HepG2 (cell line): ENCODE data around the gene PRKN. TPM values are rescaled to one million over a fixed set of nuclear protein-coding genes. Genes with fewer than 3 reads are reported as not detected.

ENCODE experiments used
- ATAC-seq: fragments of 200-7000 bp; cut with Tn5 transposase; 3 replicates; pipeline ENCODE4 v1.9.1; 2020; ENCODE audit warnings: mild to moderate bottlenecking, moderate library complexity
- BruUV-seq: library from RNA; stranded (reverse); fragments of 400-500 nt; replicated peaks from 2 replicates; lab custom pipeline; 2021; lab: Mats Ljungman, UMichigan
- CTCF ChIA-PET: fragments of 300-600 bp; formaldehyde crosslinking; extraction: SDS; loops from one replicate; lab custom pipeline; 2021; ENCODE audit warnings: low total read pairs, inconsistent platforms, low intra/inter-chr PET ratio; lab: Yijun Ruan, JAX
- POLR2A ChIA-PET: fragments of 350-600 bp; sonication (Branson Sonifier 250); formaldehyde crosslinking; loops from one replicate; lab custom pipeline; 2020; ENCODE audit warnings: antibody characterized with exemption, inconsistent platforms; lab: Yijun Ruan, JAX
- DNase-seq: peaks from one replicate; pipeline ENCODE4 v3.0.0-alpha.2; 2015; ENCODE audit warnings: low spot score
- FAIRE-seq: peaks from 3 replicates; lab custom pipeline; 2011; peaks lifted over from hg19 to GRCh38; lab: Jason Lieb, UNC
- H2AFZ ChIP-seq: one replicate; pipeline ENCODE4 v1.6.1; 2011; ENCODE audit warnings: low read length, inconsistent platforms
- H3K27ac ChIP-seq: fragments of 300-600 bp; 3 replicates; pipeline ENCODE4 v1.8.0; 2011; ENCODE audit warnings: mixed run types, mild to moderate bottlenecking, mixed read lengths, low read length, inconsistent platforms; ENCODE audit not compliant: insufficient read depth; ENCODE audit errors: extremely low read length
- H3K27me3 ChIP-seq, 2 experiments: fragments of 200-600 bp in 1 of 2; 2 replicates in 1 of 2; 3 replicates in 1 of 2; pipeline versions ENCODE4 v1.6.0 to v1.8.0; 2011; ENCODE audit warnings: low read length in 2 of 2, mild to moderate bottlenecking in 2 of 2, moderate library complexity in 2 of 2, inconsistent platforms in 1 of 2; ENCODE audit not compliant: insufficient read depth in 2 of 2, control insufficient read depth in 1 of 2
- H3K36me3 ChIP-seq, 2 experiments: fragments of 200-600 bp in 1 of 2; replicated peaks in 1 of 2; 2 replicates in 1 of 2; 3 replicates in 1 of 2; pipeline versions ENCODE4 v1.5.1 to v1.8.0; 2011; ENCODE audit warnings: low read length in 2 of 2, inconsistent platforms in 1 of 2; ENCODE audit not compliant: insufficient read depth in 2 of 2, control insufficient read depth in 1 of 2
- H3K4me1 ChIP-seq: 2 replicates; pipeline ENCODE4 v1.5.1; 2012; ENCODE audit warnings: low read length, inconsistent platforms; ENCODE audit not compliant: insufficient read depth
- H3K4me2 ChIP-seq: 2 replicates; pipeline ENCODE4 v1.6.0; 2011; ENCODE audit warnings: low read depth, low read length, inconsistent platforms
- H3K4me3 ChIP-seq, 3 experiments: fragments of 200-600 bp in 1 of 3; sonication (generic), shearing (Covaris generic) in 1 of 3; replicated peaks in 1 of 3; 2 replicates each; pipeline ENCODE4 v1.5.1; 2011 to 2016; ENCODE audit warnings: low read length in 3 of 3, inconsistent platforms in 2 of 3, low read depth in 2 of 3, mild to moderate bottlenecking in 2 of 3, control low read depth in 1 of 3, mixed read lengths in 1 of 3; ENCODE audit not compliant: insufficient read depth in 1 of 3
- H3K79me2 ChIP-seq: one replicate; pipeline ENCODE4 v1.6.1; 2011; ENCODE audit warnings: low read length, inconsistent platforms; ENCODE audit not compliant: insufficient read depth
- H3K9ac ChIP-seq: 2 replicates; pipeline ENCODE4 v1.6.0; 2011; ENCODE audit warnings: mild to moderate bottlenecking, low read depth, low read length, inconsistent platforms; ENCODE audit not compliant: insufficient read depth
- H3K9me3 ChIP-seq: 2 replicates; pipeline ENCODE4 v1.5.1; 2012; ENCODE audit warnings: mild to moderate bottlenecking, low read length
- H4K20me1 ChIP-seq: 2 replicates; pipeline ENCODE4 v1.6.0; 2011; ENCODE audit warnings: inconsistent platforms, mild to moderate bottlenecking, low read length, moderate library complexity; ENCODE audit not compliant: insufficient read depth
- ELF1 ChIP-seq: sonication (generic); formaldehyde crosslinking; IDR thresholded peaks from 2 replicates; pipeline ENCODE4 v1.4.0; 2020; ENCODE audit warnings: missing genetic modification reagents
- HDAC1 ChIP-seq: sonication (generic); formaldehyde crosslinking; IDR thresholded peaks from 2 replicates; pipeline ENCODE4 v1.5.1; 2020; ENCODE audit warnings: mild to moderate bottlenecking, missing genetic modification reagents
- HMGXB4 ChIP-seq, 2 experiments: sonication (generic) in 1 of 2; formaldehyde crosslinking in 1 of 2; IDR thresholded peaks; 2 replicates each; pipeline versions ENCODE4 v1.4.0 to v1.6.1; 2018 to 2020; ENCODE audit warnings: missing genetic modification reagents in 2 of 2, borderline replicate concordance in 1 of 2, low read depth in 1 of 2, mild to moderate bottlenecking in 1 of 2, missing biosample characterization in 1 of 2
- HNF4A ChIP-seq: sonication (generic); formaldehyde crosslinking; IDR thresholded peaks from 2 replicates; pipeline ENCODE4 v1.4.0; 2020; ENCODE audit warnings: missing genetic modification reagents
- JUN ChIP-seq: sonication (generic); formaldehyde crosslinking; IDR thresholded peaks from 2 replicates; pipeline ENCODE4 v1.4.0; 2020; ENCODE audit warnings: mild to moderate bottlenecking, missing genetic modification reagents
- MEIS2 ChIP-seq: sonication (generic); formaldehyde crosslinking; IDR thresholded peaks from 2 replicates; pipeline ENCODE4 v1.9.0; 2021; ENCODE audit warnings: mild to moderate bottlenecking, missing genetic modification reagents
- MTF1 ChIP-seq: sonication (generic); formaldehyde crosslinking; IDR thresholded peaks from 2 replicates; pipeline ENCODE4 v1.5.0; 2020; ENCODE audit warnings: missing genetic modification reagents
- NFATC3 ChIP-seq: sonication (generic); formaldehyde crosslinking; IDR thresholded peaks from 2 replicates; pipeline ENCODE4 v1.5.1; 2020; ENCODE audit warnings: mild to moderate bottlenecking, missing genetic modification reagents
- PHB2 ChIP-seq: fragments of 450-650 bp; IDR thresholded peaks from 2 replicates; pipeline ENCODE4 v1.6.1; 2018; ENCODE audit not compliant: partially characterized antibody
- PRMT3 ChIP-seq: sonication (generic); formaldehyde crosslinking; IDR thresholded peaks from 2 replicates; pipeline ENCODE4 v1.8.1; 2022; ENCODE audit warnings: low read depth, mild to moderate bottlenecking, moderate library complexity, missing genetic modification reagents, borderline replicate concordance
- REL ChIP-seq: sonication (generic); formaldehyde crosslinking; conservative IDR thresholded peaks from 2 replicates; pipeline ENCODE4 v1.8.0; 2022; ENCODE audit warnings: mild to moderate bottlenecking, missing genetic modification reagents, moderate library complexity
- ZNF207 ChIP-seq: fragments of 450-650 bp; IDR thresholded peaks from 2 replicates; pipeline ENCODE4 v1.6.1; 2016; ENCODE audit warnings: antibody characterized with exemption, borderline replicate concordance
- ZNF225 ChIP-seq: sonication (generic); formaldehyde crosslinking; IDR thresholded peaks from 2 replicates; pipeline ENCODE4 v1.4.0; 2020; ENCODE audit warnings: mild to moderate bottlenecking, missing genetic modification reagents
- ZNF3 ChIP-seq: IDR thresholded peaks from 2 replicates; pipeline ENCODE4 v1.7.0; 2017; ENCODE audit warnings: inconsistent platforms
- ZNF468 ChIP-seq: sonication (generic); formaldehyde crosslinking; IDR thresholded peaks from 2 replicates; pipeline ENCODE4 v1.8.0; 2022; ENCODE audit warnings: mild to moderate bottlenecking, moderate library complexity, missing genetic modification reagents
- ZNF501 ChIP-seq: sonication (generic); formaldehyde crosslinking; IDR thresholded peaks from 2 replicates; pipeline ENCODE4 v1.5.1; 2020; ENCODE audit warnings: mild to moderate bottlenecking, moderate library complexity, missing genetic modification reagents
- ZSCAN25 ChIP-seq: sonication (generic); formaldehyde crosslinking; IDR thresholded peaks from 2 replicates; pipeline ENCODE4 v1.8.0; 2022; ENCODE audit warnings: mild to moderate bottlenecking, missing genetic modification reagents
- ZSCAN9 ChIP-seq: IDR thresholded peaks from 2 replicates; pipeline ENCODE4 v1.6.1; 2016; ENCODE audit warnings: borderline replicate concordance
- WGBS: methylation state at CpG from one replicate; pipeline ENCODE4 v1.1.6; 2017; ENCODE audit warnings: low lambda C conversion rate; 5-methylcytosine and 5-hydroxymethylcytosine counted together
- in situ Hi-C: cut with HindIII; loops from 2 replicates; pipeline ENCODE4 v1.10.0; 2017; ENCODE audit warnings: low pct_unique_long_range_greater_than_20kb; ENCODE audit not compliant: extremely low pct_ligation_motif_present
- intact Hi-C: fragments of 100-400 bp; cut with micrococcal nuclease; formaldehyde crosslinking; loops from one replicate; pipeline ENCODE4 v1.10.0; 2022; ENCODE audit not compliant: unreplicated experiment
- polyA plus RNA-seq, 8 experiments: library from polyadenylated mRNA; depleted of rRNA in 3 of 8; stranded (reverse) in 7 of 8; unstranded in 1 of 8; fragments of >200 nt; fragmentation: Illumina TruSeq in 4 of 8; extraction: Trizol in 4 of 8; gene quantifications; 2 replicates each; pipeline versions ENCODE4 v1.2.1 to v1.2.3, GENCODE V29; 2011 to 2016; ENCODE audit warnings: low read depth in 4 of 8, missing spikeins in 1 of 8, mixed read lengths in 1 of 8; ENCODE audit not compliant: insufficient read depth in 1 of 8
- total RNA-seq, 5 experiments: library from RNA; depleted of rRNA; stranded (reverse); fragments of >200 nt; fragmentation: Illumina TruSeq; extraction: Trizol; gene quantifications; 2 replicates each; pipeline ENCODE4 v1.2.3, GENCODE V29; 2016; ENCODE audit warnings: low read depth in 1 of 5

Gene PRKN
- total and polyA plus RNA-seq, 2 of the 13 experiments (the other 11 are each of a cell fraction or from before 2014, with no cell fraction given): 0.31 to 0.44 TPM

- TF ChIP-seq MEIS2 (CRISPR knock-in tag) (no peak), JUN (CRISPR knock-in tag) (no peak), ZNF207 (no peak), NFATC3 (CRISPR knock-in tag) (no peak)
Observed at GRCh38 chr6:162085561-162085960, 642.0 kb downstream of the PRKN start (continued).

GRCh38 chr6:162082520-162082919 is 645.0 kb downstream of the PRKN start:
- FAIRE-seq (no peak), ATAC-seq (no peak), DNase-seq (no peak)
- Histone ChIP-seq H3K79me2 (no peaks in the 10 kb centered on the region), H2AFZ (no peak overlapping the region), H3K27ac (no peak overlapping the region), H3K36me3 (no peaks in the 10 kb centered on the region), H3K27me3 (no peaks in the 10 kb centered on the region), H3K4me3 (no peak overlapping the region), H3K9me3 (no peaks in the 10 kb centered on the region), H3K4me2 (no peak overlapping the region), H3K4me1 (no peaks in the 10 kb centered on the region), H4K20me1 (no peaks in the 10 kb centered on the region), H3K9ac (no peak overlapping the region)
- ChIA-PET CTCF (no interaction called here), POLR2A (no interaction called here)
- no peak for TF ChIP-seq ZNF468 (CRISPR knock-in tag)
- TF ChIP-seq ZSCAN25 (CRISPR knock-in tag): no peak
- TF ChIP-seq ELF1: no peak
- TF ChIP-seq ZNF501 (CRISPR knock-in tag): no peak
- TF ChIP-seq PRMT3 (CRISPR knock-in tag): no peak
- TF ChIP-seq ZNF3 (CRISPR knock-in tag): no peak
- no peak for TF ChIP-seq ZSCAN9 (CRISPR knock-in tag)
- no peak for TF ChIP-seq HDAC1 (CRISPR knock-in tag)
- no peak for TF ChIP-seq HNF4A (CRISPR knock-in tag)
- TF ChIP-seq HMGXB4 (CRISPR knock-in tag; IDR thresholded peaks at IDR 0.05; ENCODE audit: borderline replicate concordance in 1 of 2, low read depth in 1 of 2): no peak
- no peak for TF ChIP-seq PHB2
- TF ChIP-seq MTF1 (CRISPR knock-in tag): no peak
- no peak for TF ChIP-seq ZNF225
- no peak for TF ChIP-seq REL (CRISPR knock-in tag)
- intact Hi-C loops (no loop called here), in situ Hi-C loops (no loop called here)
- BruUV-seq: no TSS peak
- WGBS: 15% methylated on average over 1 of the region's 1 CpG
